ENCODE results near the gene IL13.
A peak's percentile ranks its signal among the peaks of the same experiment; 100 is the strongest.
"Not testable (repeated sequence)": the region's sequence is repeated elsewhere in the genome, so short reads cannot be mapped to it uniquely, and the experiment has no call there.

Gene IL13

GRCh38 chr5:132657676-132658380 lies at the start of gene IL13:
TSS of gene IL13 (plus strand) at chr5:132658173. CDS start at chr5:132658187, 14 bp downstream.
- no peak for DNase-seq (ENCODE audit: low spot score)

GRCh38 chr5:132611965-132612364 lies 46.0 kb upstream of the IL13 start:
- no peak for DNase-seq (ENCODE audit: low spot score)

GRCh38 chr5:132612846-132613245 lies 45.1 kb upstream of the IL13 start:
- no peak for DNase-seq (ENCODE audit: low spot score)

GRCh38 chr5:132621699-132622098 lies 36.3 kb upstream of the IL13 start:
- no peak for DNase-seq (ENCODE audit: low spot score)

- DNase-seq (ENCODE audit: low spot score), result no peak
Observed at GRCh38 chr5:132622608-132623007, 35.4 kb upstream of the IL13 start.

GRCh38 chr5:132627470-132627869 lies 30.5 kb upstream of the IL13 start:
- no peak for DNase-seq (ENCODE audit: low spot score)

GRCh38 chr5:132628814-132629213 lies 29.2 kb upstream of the IL13 start:
- no peak for DNase-seq (ENCODE audit: low spot score)

GRCh38 chr5:132629230-132629944 lies 28.6 kb upstream of the IL13 start:
- no peak for DNase-seq (ENCODE audit: low spot score)

GRCh38 chr5:132633587-132633986 lies 24.4 kb upstream of the IL13 start:
- DNase-seq (ENCODE audit: low spot score), result not testable (repeated sequence)

GRCh38 chr5:132635873-132636272 lies 22.1 kb upstream of the IL13 start:
- DNase-seq (ENCODE audit: low spot score), result no peak

- no peak for DNase-seq (ENCODE audit: low spot score)
Observed at GRCh38 chr5:132637241-132637640, 20.7 kb upstream of the IL13 start.

- no peak for DNase-seq (ENCODE audit: low spot score)
Observed at GRCh38 chr5:132639706-132640130, 18.3 kb upstream of the IL13 start.

GRCh38 chr5:132640613-132641012 lies 17.4 kb upstream of the IL13 start:
- no peak for DNase-seq (ENCODE audit: low spot score)

GRCh38 chr5:132641241-132641723 lies 16.7 kb upstream of the IL13 start:
- DNase-seq (ENCODE audit: low spot score), result no peak

- DNase-seq (ENCODE audit: low spot score), result no peak
Observed at GRCh38 chr5:132641841-132642240, 16.1 kb upstream of the IL13 start.

GRCh38 chr5:132644177-132644576 lies 13.8 kb upstream of the IL13 start:
- DNase-seq (ENCODE audit: low spot score), result no peak

- no peak for DNase-seq (ENCODE audit: low spot score)
Observed at GRCh38 chr5:132646583-132647266, 11.2 kb upstream of the IL13 start.

- no peak for DNase-seq (ENCODE audit: low spot score)
Observed at GRCh38 chr5:132647473-132647872, 10.5 kb upstream of the IL13 start.

- no peak for DNase-seq (ENCODE audit: low spot score)
Observed at GRCh38 chr5:132648355-132648754, 9.6 kb upstream of the IL13 start.

- peak; percentile 64 for DNase-seq (ENCODE audit: low spot score)
Observed at GRCh38 chr5:132651838-132652469, 6.0 kb upstream of the IL13 start.

GRCh38 chr5:132653716-132654115 lies 4.3 kb upstream of the IL13 start:
- DNase-seq (ENCODE audit: low spot score), result no peak
